Measurements from ENCODE around the gene AOPEP. TPM values are rescaled to one million over a fixed set of nuclear protein-coding genes. Genes with fewer than 3 reads are reported as not detected.

The AOPEP gene
- total and polyA plus RNA-seq, 9 of the 15 experiments (the other 6 are each of a cell fraction or from before 2014, with no cell fraction given): 4.5 to 19.3 (median 13.5) TPM

DNA sequence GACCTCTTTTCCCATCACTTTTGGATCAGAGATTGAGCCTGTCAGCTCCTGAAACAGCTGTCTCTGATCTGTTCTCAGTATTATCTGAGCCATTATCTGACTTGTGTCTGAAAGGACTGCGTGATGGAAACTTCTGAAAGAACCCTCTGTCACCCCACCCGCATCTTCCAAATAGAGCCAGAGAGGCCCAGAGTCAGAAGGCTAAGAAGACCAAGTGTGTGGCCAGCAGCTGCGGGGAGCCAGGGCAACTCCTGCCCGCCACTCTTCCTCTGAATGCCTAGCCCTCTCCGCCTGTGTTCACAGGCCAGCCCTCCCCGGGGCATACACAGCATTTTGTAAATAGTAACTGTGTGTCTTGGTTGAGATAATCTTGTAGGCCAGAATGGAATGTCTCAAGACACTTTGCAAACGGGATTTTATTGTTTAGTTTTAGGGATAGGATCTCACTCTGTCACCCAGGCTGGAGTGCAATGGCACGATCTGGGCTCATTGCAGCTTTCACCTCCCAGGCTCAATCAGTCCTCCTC, 92.7 kb downstream of the AOPEP start:
- Histone ChIP-seq H3K36me3 (ENCODE audit: control insufficient read depth, insufficient read depth, low read length) (no peaks in the 10 kb centered on the region), H3K4me3 (no peak overlapping the region), H4K20me1 (replicated peaks; ENCODE audit: control insufficient read depth, insufficient read depth, low read length) (no peaks in the 10 kb centered on the region), H3K27ac (ENCODE audit: extremely low read depth, low read depth, low read length) (no peak overlapping the region), H3K79me2 (ENCODE audit: control insufficient read depth, insufficient read depth, low read length) (no peaks in the 10 kb centered on the region), H3K9me1 (ENCODE audit: control insufficient read depth, insufficient read depth, low read length) (no peaks in the 10 kb centered on the region), H3K4me1 (replicated peaks in 1 of 2; ENCODE audit: control insufficient read depth in 2 of 2, insufficient read depth in 2 of 2, low read length in 2 of 2) (no peaks in the 10 kb centered on the region), H3K4me2 (ENCODE audit: insufficient read depth, low read length) (no peak overlapping the region), H3K27me3 (ENCODE audit: control insufficient read depth in 2 of 2, insufficient read depth in 2 of 2, low read length in 2 of 2) (no peaks in the 10 kb centered on the region), H3K9me3 (replicated peaks; ENCODE audit: control insufficient read depth, insufficient read depth, low read depth, low read length) (no peaks in the 10 kb centered on the region), H3K9ac (ENCODE audit: insufficient read depth in 1 of 2, low read depth in 2 of 2, low read length in 2 of 2) (no peak overlapping the region), H2AFZ (ENCODE audit: low read depth, low read length) (no peak overlapping the region)
- TF ChIP-seq HNRNPUL1 (IDR thresholded peaks at IDR 0.05; ENCODE audit: low read length): no peak
- TF ChIP-seq, protein P1, sequence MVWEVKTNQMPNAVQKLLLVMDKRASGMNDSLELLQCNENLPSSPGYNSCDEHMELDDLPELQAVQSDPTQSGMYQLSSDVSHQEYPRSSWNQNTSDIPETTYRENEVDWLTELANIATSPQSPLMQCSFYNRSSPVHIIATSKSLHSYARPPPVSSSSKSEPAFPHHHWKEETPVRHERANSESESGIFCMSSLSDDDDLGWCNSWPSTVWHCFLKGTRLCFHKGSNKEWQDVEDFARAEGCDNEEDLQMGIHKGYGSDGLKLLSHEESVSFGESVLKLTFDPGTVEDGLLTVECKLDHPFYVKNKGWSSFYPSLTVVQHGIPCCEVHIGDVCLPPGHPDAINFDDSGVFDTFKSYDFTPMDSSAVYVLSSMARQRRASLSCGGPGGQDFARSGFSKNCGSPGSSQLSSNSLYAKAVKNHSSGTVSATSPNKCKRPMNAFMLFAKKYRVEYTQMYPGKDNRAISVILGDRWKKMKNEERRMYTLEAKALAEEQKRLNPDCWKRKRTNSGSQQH (CRISPR knock-in tag; IDR thresholded peaks at IDR 0.05): no peak
- POLR2A ChIA-PET: interaction anchor here (0.7 kb wide), 1 partner anchor 152 kb away, joined by 3 read pairs; no protein-coding TSS in a partner anchor
- intact Hi-C loops (cut with micrococcal nuclease): no loop called here
- FAIRE-seq (no peak), ATAC-seq (no peak), DNase-seq (ENCODE audit: extremely low read depth in 1 of 4, low spot score in 3 of 4) (no peak)
- in situ Hi-C loops (cut with MboI): no loop called here
- no TSS peak for BruUV-seq (replicated peaks)
- 58% methylated on average over 8 of the region's 8 CpGs for WGBS (ENCODE audit: insufficient coverage, low coverage, missing lambda C conversion rate)
- CTCF ChIA-PET (ENCODE audit: low intra/inter-chr PET ratio): no interaction called here

DNA sequence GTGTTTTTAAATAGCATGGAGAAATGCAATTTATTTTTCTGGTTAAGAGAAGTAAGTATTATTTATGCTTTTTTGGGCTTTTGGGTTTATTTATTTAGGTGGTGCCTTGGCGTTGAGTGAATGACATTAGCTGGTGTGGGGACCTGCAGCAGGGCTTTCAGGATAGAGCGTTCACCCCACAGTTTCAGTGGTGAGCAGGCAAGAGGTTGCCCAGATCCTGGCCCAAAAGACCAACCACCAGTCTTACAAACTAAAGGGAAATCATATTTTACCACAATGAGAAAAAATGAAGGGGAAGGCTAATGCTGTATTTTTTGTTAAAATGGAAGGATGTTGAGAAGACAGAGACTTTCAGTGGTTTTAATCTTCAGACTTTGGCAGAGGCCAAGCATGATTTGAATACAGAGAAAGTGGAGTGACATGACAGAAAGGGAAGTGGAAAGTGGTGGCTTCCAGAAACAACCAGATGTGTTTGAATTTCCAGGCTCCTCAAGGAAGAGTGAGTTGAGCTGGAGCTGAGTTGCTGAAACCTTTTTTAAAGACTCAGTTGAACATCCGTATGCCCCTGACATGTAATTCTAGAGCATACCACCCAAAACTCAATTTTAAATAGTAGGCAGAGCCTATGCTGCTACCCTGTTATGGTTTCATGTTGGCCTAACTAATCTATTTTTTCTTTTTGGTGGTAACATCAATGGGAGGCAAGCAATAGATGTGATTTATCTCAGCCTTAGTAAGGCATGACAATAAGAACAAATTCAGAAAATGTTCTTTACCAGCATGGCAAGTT, 94.8 kb downstream of the AOPEP start:
- Histone ChIP-seq H3K9ac (ENCODE audit: insufficient read depth in 1 of 2, low read depth in 2 of 2, low read length in 2 of 2) (no peak overlapping the region), H3K27ac (ENCODE audit: extremely low read depth, low read depth, low read length) (no peak overlapping the region), H3K9me1 (ENCODE audit: control insufficient read depth, insufficient read depth, low read length) (no peaks in the 10 kb centered on the region), H3K27me3 (ENCODE audit: control insufficient read depth in 2 of 2, insufficient read depth in 2 of 2, low read length in 2 of 2) (no peaks in the 10 kb centered on the region), H4K20me1 (replicated peaks; ENCODE audit: control insufficient read depth, insufficient read depth, low read length) (no peaks in the 10 kb centered on the region), H3K9me3 (replicated peaks; ENCODE audit: control insufficient read depth, insufficient read depth, low read depth, low read length) (no peaks in the 10 kb centered on the region), H3K4me2 (ENCODE audit: insufficient read depth, low read length) (no peak overlapping the region), H3K36me3 (ENCODE audit: control insufficient read depth, insufficient read depth, low read length) (no peaks in the 10 kb centered on the region), H3K4me1 (replicated peaks in 1 of 2; ENCODE audit: control insufficient read depth in 2 of 2, insufficient read depth in 2 of 2, low read length in 2 of 2) (no peaks in the 10 kb centered on the region), H3K79me2 (ENCODE audit: control insufficient read depth, insufficient read depth, low read length) (no peaks in the 10 kb centered on the region), H3K4me3 (no peak overlapping the region), H2AFZ (ENCODE audit: low read depth, low read length) (no peak overlapping the region)
- 46% methylated on average over 3 of the region's 3 CpGs for WGBS (ENCODE audit: insufficient coverage, low coverage, missing lambda C conversion rate)
- FAIRE-seq: no peak
- TF ChIP-seq SPI1 (IDR thresholded peaks at IDR 0.05; ENCODE audit: borderline replicate concordance, low read depth, low read length) (peak; percentile 52; the same call in 1 of the 2 replicates), NFE2L1 (tag; IDR thresholded peaks at IDR 0.05; ENCODE audit: borderline replicate concordance, low read depth) (no peak)
- in situ Hi-C loops (cut with MboI): no loop called here
- no peak for DNase-seq (ENCODE audit: extremely low read depth in 1 of 4, low spot score in 3 of 4)
- ChIA-PET CTCF (ENCODE audit: low intra/inter-chr PET ratio) (no interaction called here), POLR2A (no interaction called here)
- ATAC-seq: no peak
- intact Hi-C loops (cut with micrococcal nuclease): no loop called here
- BruUV-seq (replicated peaks): no TSS peak

Measured in K562 (cell line).